ENCODE data around the gene HLCS.

DNA sequence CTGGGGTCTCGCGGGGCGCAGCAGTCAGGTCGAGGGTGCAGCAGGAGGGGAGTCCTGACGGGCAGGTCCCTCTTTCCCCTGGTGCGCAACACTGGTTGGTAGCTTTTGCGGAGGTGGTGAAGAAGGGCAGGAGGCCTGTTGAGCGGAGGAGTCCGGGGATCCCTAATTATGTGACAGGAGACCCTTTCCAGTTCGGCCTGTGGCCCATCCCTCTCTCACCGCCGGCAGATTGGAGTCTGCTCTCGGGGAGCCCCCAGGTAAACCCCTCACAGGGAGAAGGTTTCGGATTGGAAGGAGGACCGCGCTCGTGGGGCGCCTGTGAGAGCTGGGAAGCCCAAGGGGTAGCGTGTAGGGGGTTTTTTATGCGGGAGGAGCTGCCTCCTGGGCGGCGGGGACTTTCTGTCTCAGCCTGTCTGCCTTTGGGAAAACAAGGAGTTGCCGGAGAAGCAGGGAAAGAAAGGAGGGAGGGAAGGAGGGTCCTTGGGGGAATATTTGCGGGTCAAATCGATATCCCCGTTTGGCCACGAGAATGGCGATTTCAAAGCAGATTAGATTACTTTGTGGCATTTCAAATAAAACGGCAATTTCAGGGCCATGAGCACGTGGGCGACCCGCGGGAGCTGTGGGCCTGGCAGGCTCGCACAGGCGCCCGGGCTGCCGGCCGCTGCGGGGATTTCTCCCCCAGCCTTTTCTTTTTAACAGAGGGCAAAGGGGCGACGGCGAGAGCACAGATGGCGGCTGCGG is 258.0 kb downstream of the HLCS start:
- TF ChIP-seq, protein P1, sequence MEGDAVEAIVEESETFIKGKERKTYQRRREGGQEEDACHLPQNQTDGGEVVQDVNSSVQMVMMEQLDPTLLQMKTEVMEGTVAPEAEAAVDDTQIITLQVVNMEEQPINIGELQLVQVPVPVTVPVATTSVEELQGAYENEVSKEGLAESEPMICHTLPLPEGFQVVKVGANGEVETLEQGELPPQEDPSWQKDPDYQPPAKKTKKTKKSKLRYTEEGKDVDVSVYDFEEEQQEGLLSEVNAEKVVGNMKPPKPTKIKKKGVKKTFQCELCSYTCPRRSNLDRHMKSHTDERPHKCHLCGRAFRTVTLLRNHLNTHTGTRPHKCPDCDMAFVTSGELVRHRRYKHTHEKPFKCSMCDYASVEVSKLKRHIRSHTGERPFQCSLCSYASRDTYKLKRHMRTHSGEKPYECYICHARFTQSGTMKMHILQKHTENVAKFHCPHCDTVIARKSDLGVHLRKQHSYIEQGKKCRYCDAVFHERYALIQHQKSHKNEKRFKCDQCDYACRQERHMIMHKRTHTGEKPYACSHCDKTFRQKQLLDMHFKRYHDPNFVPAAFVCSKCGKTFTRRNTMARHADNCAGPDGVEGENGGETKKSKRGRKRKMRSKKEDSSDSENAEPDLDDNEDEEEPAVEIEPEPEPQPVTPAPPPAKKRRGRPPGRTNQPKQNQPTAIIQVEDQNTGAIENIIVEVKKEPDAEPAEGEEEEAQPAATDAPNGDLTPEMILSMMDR (tag by site-specific recombination; IDR thresholded peaks at IDR 0.05), result no peak
- TF ChIP-seq ZNF169 (tag by site-specific recombination; IDR thresholded peaks at IDR 0.05), result no peak
- no peak for TF ChIP-seq YY1 (tag by site-specific recombination; IDR thresholded peaks at IDR 0.05)
- no peak for TF ChIP-seq ZNF600 (tag by site-specific recombination; IDR thresholded peaks at IDR 0.05)
- TF ChIP-seq ZFP37 (tag by site-specific recombination; IDR thresholded peaks at IDR 0.05), result no peak
- no peak for TF ChIP-seq ZNF791 (tag by site-specific recombination; IDR thresholded peaks at IDR 0.05)
- no peak for TF ChIP-seq SALL2 (tag by site-specific recombination; IDR thresholded peaks at IDR 0.05; ENCODE audit: borderline replicate concordance)
- TF ChIP-seq ZNF133 (tag by site-specific recombination; IDR thresholded peaks at IDR 0.05), result no peak
- TF ChIP-seq, protein P2, sequence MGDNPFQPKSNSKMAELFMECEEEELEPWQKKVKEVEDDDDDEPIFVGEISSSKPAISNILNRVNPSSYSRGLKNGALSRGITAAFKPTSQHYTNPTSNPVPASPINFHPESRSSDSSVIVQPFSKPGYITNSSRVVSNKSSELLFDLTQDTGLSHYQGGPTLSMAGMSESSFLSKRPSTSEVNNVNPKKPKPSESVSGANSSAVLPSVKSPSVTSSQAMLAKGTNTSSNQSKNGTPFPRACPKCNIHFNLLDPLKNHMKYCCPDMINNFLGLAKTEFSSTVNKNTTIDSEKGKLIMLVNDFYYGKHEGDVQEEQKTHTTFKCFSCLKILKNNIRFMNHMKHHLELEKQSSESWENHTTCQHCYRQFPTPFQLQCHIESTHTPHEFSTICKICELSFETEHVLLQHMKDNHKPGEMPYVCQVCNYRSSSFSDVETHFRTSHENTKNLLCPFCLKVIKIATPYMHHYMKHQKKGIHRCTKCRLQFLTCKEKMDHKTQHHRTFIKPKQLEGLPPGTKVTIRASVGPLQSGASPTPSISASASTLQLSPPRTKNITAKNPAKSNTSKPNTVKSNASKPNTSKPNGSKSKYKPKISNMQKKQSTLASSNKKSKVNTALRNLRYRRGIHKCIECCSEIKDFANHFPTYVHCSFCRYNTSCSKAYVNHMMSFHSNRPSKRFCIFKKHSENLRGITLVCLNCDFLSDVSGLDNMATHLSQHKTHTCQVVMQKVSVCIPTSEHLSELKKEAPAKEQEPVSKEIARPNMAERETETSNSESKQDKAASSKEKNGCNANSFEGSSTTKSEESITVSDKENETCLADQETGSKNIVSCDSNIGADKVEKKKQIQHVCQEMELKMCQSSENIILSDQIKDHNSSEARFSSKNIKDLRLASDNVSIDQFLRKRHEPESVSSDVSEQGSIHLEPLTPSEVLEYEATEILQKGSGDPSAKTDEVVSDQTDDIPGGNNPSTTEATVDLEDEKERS (tag by site-specific recombination; IDR thresholded peaks at IDR 0.05), result no peak
- TF ChIP-seq ZNF302 (tag by site-specific recombination; IDR thresholded peaks at IDR 0.05; ENCODE audit: low read depth), result no peak
- no peak for TF ChIP-seq ZNF239 (tag by site-specific recombination; IDR thresholded peaks at IDR 0.05)
